ENCODE data around the gene ARHGEF19.
"Not testable (repeated sequence)": the region's sequence is repeated elsewhere in the genome, so short reads cannot be mapped to it uniquely, and the experiment has no call there.

The ARHGEF19 gene

DNA sequence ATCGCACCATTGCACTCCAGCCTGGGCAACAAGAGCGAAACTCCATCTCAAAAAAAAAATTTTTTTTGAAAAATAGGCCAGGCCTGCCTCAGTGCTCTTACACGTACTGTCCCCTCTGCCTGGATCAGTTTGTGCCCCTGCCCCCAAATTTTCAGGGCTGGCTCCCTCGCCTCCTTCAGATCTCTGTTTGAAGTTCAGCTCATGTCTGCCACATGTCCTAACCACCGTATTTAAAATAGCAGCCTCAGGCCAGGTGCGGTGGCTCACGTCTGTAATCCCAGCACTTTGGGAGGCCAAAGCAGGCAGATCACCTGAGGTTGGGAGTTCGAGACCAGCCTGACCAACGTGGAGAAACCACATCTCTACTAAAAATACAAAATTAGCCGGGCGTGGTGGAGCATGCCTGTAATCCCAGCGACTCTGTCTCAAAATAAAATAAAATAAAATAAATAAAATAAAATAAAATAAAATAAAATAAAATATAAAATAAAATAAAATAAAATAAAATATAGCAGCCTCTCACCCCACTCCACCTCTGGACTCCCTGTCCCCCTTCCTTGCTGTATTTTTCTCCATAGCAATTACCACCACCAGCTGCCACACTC is 48.7 kb downstream of the ARHGEF19 start:
- not testable (repeated sequence) for FAIRE-seq

DNA sequence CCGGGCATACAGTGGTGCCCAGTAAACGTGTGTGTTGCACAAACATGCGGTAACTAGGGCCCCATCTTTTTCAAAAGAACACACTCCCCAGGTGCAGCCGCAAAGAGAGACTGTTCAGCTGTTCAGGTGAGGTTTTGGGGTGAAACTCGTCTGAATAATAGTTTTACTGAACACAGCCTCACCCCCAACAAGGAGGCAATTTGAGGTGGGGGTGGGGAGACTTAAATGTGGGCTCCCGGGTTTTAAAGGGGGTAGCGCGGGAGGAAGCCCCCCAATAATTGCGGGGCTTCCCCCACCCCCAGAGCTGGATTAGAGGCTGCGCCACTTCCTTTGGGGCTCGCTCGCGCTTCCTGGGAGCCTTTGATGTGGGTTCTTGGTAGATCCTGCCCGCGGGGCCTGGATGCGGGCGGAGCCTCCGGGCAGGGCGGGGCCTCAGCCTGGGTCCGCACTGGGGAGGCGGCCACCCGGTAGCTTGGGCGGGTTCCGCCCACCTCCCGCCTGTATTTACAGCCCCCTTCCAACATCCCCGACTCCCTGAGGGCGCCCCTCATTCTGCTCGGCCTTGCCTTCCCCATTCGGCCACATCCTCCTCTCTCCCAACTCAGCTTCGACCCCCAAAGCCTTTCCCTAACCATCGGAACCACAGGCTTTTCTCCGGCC is 50.2 kb downstream of the ARHGEF19 start:
- no peak for FAIRE-seq

DNA sequence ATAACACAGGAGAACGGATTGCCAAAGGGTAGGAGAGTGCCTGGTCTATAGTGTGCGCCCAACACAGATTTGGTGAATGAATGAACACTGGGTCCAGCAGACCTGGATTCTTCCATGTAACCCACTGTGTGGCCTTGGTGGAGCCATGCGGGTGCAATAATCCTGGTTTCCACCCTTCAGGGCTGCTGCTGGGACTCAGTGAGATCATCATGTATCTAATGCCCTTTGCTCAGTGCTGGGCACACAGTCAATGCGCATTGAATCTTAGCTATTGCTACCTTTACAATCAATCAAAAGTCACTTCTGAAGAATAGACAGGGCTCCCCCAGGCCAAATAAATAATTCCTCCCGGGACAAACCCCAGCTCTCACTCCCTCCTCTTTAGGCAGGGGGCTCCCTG is 50.7 kb downstream of the ARHGEF19 start:
- FAIRE-seq = no peak

DNA sequence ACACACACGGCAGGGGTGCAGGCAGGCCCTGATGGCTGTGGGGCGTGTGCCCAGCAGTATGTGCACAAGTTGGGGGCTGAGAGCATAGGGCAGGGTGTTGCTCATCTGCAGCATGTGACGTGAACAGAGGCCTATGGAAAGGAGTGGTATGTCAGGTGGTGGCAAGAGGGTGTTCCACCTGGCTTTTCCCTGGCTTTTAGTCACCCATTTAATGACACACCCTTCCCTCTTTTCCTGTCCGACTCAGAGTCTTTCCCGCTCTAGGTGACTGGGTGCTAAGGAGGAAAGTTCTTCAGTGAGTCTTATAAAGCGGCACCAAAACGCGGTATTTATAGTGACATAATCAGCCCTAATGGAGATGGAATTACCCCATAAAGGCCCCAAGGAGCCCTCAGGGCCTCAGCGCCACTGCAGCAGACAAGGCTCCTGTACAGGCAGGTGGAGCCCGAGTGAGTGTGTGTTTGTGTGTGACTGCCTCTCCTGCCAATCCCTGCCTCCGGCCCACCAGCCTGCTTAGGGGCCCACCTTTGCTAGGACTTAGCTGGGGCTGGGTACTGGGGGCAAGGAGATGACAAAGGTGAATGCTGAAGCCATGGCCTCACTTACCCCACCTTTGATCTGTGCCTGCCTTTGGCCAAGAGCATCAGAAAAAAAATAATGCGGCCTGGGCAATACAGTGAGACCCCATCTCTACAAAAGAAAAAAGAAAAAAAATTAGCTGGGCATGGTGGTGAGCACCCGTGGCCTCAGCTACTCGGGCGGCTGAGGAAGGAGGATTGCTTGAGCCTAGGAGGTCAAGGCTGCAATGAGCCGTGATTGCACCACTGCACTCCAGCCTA is 53.2 kb downstream of the ARHGEF19 start:
- no peak for FAIRE-seq

DNA sequence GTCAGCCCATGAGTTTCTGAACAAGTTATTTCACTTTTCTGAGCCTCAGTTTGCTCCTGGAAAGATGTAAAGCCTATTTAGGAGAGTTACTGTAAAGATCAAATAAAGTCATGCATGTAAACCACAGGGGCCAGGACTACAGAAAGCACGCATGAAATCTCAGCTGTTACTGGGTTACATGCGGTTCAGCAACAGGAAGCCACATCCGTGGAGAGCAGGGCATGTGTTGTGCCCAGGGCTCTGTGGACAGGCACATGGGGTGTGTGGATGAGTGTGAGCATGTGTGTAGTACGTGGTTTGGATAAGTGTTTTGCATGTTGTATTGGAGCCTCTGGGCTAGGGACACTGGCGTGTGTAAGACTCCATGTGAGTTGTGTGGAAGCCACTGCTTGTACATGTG is 54.4 kb downstream of the ARHGEF19 start:
- FAIRE-seq = no peak

DNA sequence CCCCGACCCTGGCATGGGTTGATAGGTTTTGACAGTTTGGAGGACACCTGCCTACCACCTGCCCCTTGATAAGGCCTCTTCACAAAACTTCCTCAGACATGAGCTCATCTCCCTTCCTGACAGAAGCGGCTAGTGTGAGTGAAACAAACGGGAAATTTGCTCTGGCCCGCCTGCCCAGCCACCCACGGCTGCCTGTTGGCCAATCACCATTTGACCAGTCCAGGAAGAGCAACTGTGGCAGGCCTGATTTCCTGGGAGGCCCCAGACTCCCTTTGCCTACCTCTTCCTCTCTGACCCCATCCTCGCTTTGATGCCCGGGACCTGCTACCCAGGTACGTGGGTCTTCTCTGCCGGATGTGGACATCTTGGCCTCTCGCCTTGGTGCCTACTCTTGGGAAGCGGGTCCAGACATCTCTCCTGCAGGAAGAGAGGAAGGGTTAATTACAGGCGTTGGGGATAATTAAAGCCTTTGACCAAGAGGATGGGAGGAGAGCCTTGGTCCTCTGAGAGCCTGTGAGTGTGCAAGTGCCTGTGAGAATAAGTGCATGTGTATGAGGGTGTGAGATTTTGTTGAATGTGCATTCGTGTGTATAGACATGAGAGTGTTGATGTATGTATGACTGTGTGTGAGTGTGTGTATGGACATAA is 55.5 kb downstream of the ARHGEF19 start:
- FAIRE-seq = no peak

DNA sequence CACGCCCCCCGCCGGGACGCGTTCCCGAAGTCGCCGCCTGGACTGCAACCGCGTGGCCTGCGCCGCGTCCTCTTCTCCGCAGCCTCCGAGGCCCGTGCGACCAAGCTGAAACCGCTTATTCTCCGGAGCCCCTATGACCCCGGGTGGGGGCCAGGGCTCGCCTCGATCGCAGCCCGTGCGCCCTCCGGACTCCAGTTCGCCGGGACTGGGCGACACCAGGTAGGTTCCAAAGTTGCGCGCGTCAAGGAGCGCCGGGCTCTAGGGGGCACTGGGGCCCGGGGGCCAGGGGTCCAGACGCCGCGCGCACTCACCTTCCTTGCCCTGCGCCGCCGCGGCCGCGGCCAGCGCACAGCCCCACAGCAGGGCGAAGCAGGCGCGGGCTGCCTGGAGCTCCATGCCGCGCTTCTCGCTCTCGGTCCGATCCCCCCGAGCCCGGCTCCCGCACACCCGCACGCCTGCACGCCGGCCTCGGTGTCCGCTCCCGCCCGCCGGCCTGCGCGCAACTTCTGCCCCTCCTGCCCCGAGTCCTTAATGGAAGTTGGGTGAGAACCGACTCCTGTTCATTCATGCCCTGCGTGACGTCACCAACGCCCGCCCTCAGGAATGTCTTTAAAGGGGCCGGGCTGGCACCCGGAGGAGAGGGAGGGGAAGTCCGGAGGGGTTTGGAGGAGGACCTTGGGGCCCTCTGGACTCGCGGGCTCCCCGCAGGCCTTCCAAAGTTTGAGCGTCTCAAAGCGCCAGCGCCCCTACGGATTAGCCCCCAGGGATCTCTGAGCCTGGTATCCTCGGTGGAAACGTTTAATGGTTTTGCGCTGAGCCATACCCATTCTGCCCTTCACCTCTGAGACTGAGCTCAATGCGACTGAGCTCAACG is 56.7 kb downstream of the ARHGEF19 start, which contains the start of gene EPHA2:
Gene EPHA2, minus strand, starts transcription at position 533 of the 874 bp plus-strand sequence. Its CDS starts 137 bp downstream, at position 396.
- FAIRE-seq = peak; percentile 62

DNA sequence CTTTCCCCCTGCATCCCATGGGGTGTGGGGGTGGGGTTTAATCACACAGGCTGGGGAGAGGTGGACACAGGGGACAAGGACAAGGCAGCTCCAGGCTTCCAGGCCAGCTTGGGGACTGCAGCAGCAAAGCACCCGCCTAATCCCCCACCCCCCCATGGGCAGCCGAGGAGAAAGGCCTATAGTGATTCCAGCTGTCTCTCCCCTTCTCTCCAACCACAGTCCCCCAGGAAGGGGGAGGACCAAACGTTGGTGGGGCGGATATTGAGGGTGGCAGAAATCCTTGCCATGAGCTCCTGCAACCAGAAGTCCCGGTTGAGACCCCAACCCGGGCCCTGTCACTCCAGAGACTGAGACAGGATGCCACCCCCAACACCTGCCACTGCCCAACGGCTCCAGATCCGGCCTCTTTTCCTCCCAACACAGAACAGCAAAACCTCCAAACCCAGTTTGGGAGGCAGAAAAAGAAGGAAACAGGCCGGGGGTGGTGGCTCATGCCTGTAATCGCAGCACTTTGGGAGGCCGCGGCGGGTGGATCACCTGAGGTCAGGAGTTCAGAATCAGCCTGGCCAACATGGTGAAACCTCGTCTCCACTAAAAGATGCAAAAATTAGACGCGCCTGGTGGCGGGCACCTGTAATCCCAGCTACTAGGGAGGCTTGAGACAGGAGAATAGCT is 58.3 kb downstream of the ARHGEF19 start:
- FAIRE-seq = no peak

DNA sequence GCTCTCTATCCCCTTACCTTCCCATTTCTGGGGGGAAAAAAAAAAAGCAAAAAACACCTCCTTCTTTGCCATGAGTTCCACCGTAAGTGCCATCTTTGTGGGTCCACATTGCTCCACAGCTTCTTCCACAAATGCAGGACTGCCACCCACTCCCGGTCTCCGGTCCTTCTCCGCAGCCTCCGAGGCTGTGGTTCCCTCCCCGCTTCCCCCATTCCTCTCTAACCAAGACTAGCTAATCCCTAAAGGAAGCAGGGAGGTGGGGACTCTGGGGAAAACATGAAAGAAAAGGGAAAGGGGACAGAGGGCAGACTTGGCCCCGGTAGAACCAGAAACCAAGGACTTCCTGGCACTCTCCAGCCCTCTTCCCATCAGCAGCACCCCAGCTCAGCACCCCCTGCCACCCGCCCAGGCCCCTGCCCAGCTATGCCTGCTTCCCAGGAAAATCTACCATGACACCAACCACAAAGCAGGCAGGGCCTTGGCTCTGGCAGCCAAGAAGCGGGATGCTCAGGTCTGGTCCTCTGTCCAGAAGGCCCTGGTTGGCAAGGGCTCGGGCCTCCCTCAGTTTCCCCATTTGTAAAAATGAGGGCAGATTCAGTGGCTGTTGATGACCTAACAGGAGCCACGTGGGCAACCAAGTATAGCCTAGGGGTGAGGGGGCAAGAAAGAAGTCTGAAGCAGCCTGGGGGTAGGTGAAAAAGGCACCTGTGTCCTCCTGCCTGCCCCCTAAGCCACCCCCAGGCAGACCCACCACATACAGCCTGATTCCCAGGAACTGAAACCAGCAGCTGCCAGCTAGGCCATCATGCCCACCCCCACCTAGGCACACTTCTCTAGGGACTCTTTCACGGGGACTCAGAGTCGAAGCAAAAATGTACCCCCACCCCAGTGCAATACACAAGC is 59.1 kb downstream of the ARHGEF19 start:
- FAIRE-seq = no peak

DNA sequence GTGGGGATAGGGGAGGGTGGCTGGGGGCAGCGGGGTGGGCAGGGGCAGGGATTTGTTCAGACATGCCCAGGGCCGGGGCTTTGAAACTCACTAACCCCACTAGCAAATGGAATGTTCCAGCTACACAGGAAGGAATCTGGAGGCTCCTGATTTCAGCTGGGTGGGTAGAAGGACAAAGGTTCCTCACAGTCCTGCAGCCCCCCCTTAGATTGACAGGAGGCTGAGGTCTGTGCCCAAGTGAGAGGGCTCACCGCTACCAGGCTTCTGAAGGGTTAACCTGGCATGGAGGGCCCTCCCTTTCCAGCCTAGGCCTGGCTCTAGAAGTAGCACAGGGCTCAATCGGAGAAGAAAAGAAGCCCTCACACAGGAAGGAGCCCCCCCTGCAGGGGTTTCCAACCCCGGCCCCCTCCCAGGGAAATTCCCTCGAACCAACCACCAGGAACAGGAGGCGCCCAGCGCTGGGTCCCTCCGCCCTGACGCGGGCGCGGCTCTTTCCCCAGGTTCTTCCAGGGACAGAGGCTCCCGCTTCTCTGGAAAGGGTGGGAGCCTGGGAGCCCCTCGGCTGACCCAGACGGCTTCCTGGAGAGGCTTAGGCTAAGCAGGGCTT is 59.9 kb downstream of the ARHGEF19 start:
- FAIRE-seq = no peak

DNA sequence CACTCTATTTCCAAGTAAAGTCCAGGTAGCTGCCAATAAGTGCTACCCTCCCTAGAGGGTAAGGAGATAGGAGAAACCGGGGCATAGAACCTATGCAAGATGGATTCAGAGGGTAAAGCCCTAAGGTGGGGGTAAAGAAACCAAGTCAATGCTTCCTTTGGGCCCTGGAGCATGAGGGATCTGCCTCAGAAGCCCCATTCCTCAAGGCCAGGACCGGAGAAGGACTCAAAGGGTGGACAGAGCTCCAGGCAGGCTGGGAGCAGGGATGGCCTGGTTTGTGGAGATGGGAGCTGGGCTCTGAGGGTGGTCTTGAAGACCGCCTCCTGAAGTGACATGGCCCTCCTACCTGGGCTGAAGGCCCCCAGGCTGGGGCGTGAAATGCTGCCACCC is 60.5 kb downstream of the ARHGEF19 start:
- no peak for FAIRE-seq

DNA sequence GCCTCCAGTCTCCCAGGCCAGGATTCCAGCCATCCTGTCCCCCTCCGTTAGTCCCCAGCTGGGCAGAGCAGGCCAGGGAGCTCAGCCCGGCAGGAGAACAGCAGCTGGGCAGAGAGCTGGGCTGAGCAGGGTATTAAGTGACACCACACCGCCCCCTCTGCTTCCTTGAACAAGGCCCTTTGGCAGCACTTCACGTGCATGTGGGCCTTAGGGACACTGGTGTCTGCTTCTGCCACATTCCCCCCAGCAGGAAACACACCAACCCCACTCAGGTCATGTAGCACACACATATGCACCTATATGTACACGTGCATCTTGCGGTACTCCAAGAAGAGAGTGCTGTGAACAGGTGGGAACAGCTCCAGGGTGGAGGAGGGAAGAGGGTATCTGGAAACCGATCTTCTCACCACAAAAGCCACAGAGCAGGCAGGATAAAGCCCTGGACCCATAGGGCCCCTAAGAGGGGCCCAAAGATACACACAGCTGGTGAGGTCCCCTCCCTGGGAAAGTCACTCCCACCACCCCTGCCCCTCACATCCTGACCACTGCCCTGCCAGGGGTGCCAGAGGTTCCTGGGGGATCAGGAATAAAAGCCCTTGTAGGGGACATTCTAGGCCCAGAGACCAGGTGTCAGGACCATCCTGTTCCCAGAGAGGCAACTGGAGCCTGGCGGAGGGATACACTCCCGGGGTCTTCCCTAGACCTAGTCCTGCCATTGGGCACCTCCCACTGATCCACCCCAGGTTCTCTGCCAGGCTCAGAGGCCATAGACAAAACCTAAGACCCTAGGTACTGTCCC is 61.1 kb downstream of the ARHGEF19 start:
- no peak for FAIRE-seq

DNA sequence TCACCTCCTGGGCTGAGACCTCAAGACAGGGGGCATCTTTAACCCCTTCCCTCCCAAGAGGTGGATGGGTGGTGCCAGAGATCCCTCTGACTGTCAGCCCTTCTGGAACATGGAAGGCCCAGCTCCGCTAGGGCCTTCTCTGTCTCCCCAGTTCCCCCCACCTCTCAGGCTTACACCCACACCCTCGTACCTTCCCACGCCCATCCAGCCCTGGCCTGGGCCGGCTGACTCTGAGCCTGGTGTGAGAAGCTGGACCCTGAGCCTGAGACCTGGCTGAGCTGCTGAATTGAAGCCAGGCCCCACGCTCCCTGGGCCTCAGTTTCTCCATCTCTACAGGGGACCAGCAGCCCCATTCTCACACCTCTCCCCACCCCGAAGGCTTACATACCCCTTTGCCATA is 61.9 kb downstream of the ARHGEF19 start:
- no peak for FAIRE-seq

DNA sequence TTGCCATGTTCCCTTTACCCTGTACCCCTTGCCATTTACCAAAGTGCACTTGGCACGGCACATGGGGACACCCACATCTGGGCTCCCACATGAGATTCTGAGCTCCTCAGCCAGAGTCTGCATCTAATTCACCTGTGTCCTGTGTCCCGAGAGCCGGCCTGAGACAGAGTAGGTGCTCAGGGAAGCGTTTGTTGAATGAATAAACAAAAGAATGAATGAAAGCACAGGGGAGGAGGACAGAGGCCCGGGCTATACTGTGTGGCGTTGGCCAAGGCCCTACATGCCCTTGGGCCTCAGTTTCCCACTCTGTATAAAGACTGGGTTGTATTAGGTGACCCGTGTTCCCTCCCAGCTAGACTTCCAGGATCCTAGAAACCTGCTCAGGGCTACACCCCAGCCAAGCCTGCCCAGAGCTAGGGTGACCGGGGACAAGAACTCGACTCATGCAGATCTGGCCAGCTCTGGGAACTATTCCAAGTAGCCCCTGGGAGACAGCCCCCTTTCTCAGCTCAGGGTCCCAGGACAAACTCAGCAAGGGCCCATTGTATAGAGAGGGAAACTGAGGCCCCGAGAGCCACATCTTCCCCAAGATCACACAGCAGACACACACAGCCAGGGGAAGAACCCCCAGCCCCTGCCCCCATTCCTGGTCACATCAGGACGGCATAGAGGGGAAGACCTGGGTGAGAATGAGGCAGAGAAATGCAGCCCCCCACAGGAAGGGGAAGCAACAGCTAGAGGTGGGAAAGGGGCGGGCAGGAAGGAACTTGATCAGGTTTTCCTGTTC is 62.6 kb downstream of the ARHGEF19 start:
- no peak for FAIRE-seq

DNA sequence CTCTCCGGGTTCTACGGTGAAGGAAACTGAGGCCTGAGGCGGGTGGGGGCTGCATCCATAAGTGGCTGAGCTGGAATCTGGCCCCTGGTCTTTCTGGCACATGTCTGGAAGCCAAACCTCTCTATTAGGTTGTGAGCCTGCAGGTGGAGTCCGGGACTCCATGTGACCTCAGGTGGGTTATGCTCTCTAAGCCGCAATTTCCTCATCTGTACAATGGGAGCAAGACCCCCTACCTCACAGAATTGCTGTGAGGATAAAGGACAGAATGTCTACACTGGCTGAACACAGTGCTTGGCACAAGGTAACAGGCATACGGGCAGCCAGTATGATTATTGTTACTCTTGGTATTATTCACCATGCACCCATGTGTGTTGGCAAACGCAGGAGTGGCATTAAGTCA is 63.3 kb downstream of the ARHGEF19 start:
- FAIRE-seq = no peak

DNA sequence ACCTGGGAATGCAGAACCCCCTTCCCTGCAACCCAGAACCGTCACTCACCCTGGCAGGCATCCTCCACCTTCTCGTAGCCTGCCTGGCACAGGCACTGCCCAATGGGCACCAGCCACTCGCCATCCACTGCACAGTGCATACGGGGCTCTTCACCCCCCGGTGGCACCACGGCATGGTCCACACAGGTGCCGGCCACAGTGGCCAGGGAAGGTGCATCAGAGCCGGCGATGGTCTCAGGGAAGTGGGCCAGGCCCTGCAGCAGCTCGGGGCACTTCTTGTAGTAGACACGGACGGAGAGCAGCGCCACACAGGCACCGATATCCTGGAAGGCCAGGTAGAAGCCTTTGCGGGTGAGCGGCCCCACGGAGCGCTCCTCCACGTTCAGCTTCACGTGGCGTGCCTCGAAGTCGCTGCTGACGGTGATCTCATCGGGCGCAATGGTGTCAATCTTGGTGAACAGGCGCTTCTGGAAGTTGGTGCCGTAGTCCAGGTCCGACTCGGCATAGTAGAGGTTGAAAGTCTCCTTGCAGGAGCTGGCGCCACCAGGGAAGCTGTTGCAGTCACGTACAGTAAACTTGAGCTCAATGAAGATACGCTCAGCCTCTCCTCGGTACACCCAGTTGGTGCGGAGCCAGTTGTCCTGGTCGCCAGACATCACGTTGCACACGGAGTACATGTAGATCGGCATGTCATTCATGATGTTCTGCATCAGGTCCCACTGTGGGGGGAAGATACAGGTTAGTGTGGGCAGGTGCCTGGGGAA is 63.9 kb downstream of the ARHGEF19 start:
- FAIRE-seq = no peak
